Liver (tissue), 3 donors: Measurements from ENCODE around the gene TRIM49D2.
"Not testable (repeated sequence)": the region's sequence is repeated elsewhere in the genome, so short reads cannot be mapped to it uniquely, and the experiment has no call there.

Experiments used
- EGR1 ChIP-seq, 2 donors: IDR thresholded peaks; 2 replicates each; pipeline ENCODE4 v1.6.1; 2016 to 2018; ENCODE audit warnings: antibody characterized with exemption in 2 of 2, low read depth in 2 of 2
- GABPA ChIP-seq, 2 donors: IDR thresholded peaks in 1 of 2; conservative IDR thresholded peaks in 1 of 2; 2 replicates each; pipeline ENCODE4 v1.6.1; 2016; ENCODE audit warnings: antibody characterized with exemption in 2 of 2, mild to moderate bottlenecking in 1 of 2, moderate library complexity in 1 of 2
- JUND ChIP-seq, 2 donors: IDR thresholded peaks; 2 replicates each; pipeline ENCODE4 v1.6.1; 2016; ENCODE audit warnings: antibody characterized with exemption in 2 of 2
- RAD21 ChIP-seq, 2 donors: IDR thresholded peaks; 2 replicates each; pipeline ENCODE4 v1.6.1; 2016; ENCODE audit warnings: antibody characterized with exemption in 2 of 2, mild to moderate bottlenecking in 2 of 2
- SP1 ChIP-seq: IDR thresholded peaks from 2 replicates; pipeline ENCODE4 v1.6.1; 2018; ENCODE audit warnings: antibody characterized with exemption, mild to moderate bottlenecking
- TAF1 ChIP-seq: conservative IDR thresholded peaks from 2 replicates; pipeline ENCODE4 v1.6.1; 2016; ENCODE audit warnings: antibody characterized with exemption, mild to moderate bottlenecking
- YY1 ChIP-seq: IDR thresholded peaks from 2 replicates; pipeline ENCODE4 v1.6.1; 2016; ENCODE audit warnings: antibody characterized with exemption, mild to moderate bottlenecking
- TF ChIP-seq, protein P1 (sequence below): fragments of 150-350 bp; IDR thresholded peaks from 2 replicates; pipeline ENCODE4 v1.5.1; 2017; ENCODE audit warnings: improper control_type of control experiment, low read depth, low read length; ENCODE audit not compliant: missing input control
- TF ChIP-seq, protein P2 (sequence below): IDR thresholded peaks from 2 replicates; pipeline ENCODE4 v1.6.1; 2016; ENCODE audit warnings: antibody characterized with exemption
- donor health status: healthy.
- donor health status: healthy.

DNA sequence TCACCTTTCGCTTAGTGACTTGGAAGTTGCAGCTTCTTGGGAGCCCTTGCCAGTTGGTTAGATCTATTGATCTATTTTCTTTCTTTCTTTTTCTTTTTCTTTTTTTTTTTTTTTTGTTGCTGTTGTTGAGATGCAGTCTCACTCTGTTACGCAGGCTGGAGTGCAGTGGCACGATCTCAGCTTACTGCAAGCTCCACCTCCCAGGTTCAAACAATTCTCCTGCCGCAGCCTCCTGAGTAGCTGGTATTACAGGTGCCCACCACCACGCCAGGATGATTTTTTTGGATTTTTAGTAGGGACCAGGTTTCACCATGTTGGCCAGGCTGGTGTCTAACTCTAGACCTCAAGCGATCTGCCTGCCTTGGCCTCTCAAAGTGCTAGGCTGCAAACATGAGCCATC lies 46.4 kb upstream of the TRIM49D2 start:
- not testable (repeated sequence) for TF ChIP-seq GABPA (IDR thresholded peaks at IDR 0.05 in 1 of 2, conservative IDR thresholded peaks at IDR 0.05 in 1 of 2); TAF1; YY1; EGR1 (IDR thresholded peaks at IDR 0.05; ENCODE audit: low read depth in 2 of 2); RAD21 (IDR thresholded peaks at IDR 0.05); JUND (IDR thresholded peaks at IDR 0.05); SP1
- TF ChIP-seq, protein P1, sequence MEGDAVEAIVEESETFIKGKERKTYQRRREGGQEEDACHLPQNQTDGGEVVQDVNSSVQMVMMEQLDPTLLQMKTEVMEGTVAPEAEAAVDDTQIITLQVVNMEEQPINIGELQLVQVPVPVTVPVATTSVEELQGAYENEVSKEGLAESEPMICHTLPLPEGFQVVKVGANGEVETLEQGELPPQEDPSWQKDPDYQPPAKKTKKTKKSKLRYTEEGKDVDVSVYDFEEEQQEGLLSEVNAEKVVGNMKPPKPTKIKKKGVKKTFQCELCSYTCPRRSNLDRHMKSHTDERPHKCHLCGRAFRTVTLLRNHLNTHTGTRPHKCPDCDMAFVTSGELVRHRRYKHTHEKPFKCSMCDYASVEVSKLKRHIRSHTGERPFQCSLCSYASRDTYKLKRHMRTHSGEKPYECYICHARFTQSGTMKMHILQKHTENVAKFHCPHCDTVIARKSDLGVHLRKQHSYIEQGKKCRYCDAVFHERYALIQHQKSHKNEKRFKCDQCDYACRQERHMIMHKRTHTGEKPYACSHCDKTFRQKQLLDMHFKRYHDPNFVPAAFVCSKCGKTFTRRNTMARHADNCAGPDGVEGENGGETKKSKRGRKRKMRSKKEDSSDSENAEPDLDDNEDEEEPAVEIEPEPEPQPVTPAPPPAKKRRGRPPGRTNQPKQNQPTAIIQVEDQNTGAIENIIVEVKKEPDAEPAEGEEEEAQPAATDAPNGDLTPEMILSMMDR = not testable (repeated sequence)
- TF ChIP-seq, protein P2, sequence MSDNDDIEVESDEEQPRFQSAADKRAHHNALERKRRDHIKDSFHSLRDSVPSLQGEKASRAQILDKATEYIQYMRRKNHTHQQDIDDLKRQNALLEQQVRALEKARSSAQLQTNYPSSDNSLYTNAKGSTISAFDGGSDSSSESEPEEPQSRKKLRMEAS = not testable (repeated sequence)
